Measurements from ENCODE around the gene SART3. TPM values are rescaled to one million over a fixed set of nuclear protein-coding genes. Genes with fewer than 3 reads are reported as not detected.
"Not testable (repeated sequence)": the region's sequence is repeated elsewhere in the genome, so short reads cannot be mapped to it uniquely, and the experiment has no call there.

SART3 gene
- total RNA-seq, 1 donor from 2014 or later = 40.3 TPM

DNA sequence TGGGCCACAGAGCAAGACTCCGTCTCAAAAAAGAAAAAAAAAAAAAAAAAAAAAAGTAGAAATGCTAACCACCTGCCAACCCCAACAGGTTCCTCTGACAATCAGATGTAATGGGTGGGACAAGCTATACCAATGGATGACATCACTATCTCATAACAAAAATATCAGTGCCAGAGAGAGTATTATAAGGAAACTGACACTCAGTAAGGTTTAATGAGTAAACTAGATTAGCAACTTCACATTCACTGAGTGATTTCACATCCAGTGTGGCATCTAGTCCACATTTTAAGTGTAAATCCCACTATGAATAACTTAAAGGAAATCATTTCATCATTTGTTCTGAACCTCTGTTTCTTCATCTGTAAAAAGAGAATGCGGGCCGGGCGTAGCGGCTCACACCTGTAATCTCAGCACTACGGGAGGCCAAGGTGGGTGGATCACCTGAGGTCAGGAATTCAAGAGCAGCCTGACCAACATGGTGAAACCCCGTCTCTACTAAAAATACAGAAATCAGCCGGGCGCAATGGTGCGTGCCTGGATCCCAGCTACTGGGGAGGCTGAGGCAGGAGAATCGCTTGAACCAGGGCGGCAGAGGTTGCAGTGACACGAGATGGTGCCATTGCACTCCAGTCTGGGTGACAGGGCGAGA is 1.8 kb downstream of the SART3 start:
- no peak for DNase-seq (ENCODE audit: low read depth)
- Histone ChIP-seq H3K36me3 (ENCODE audit: control insufficient read depth, insufficient read depth, low read length) (peaks cover 2% of the 10 kb centered on the region), H3K27me3 (ENCODE audit: control insufficient read depth, insufficient read depth, low read length) (no peaks in the 10 kb centered on the region), H3K4me3 (ENCODE audit: low read depth, low read length) (no peak overlapping the region)
- TF ChIP-seq, protein P1, sequence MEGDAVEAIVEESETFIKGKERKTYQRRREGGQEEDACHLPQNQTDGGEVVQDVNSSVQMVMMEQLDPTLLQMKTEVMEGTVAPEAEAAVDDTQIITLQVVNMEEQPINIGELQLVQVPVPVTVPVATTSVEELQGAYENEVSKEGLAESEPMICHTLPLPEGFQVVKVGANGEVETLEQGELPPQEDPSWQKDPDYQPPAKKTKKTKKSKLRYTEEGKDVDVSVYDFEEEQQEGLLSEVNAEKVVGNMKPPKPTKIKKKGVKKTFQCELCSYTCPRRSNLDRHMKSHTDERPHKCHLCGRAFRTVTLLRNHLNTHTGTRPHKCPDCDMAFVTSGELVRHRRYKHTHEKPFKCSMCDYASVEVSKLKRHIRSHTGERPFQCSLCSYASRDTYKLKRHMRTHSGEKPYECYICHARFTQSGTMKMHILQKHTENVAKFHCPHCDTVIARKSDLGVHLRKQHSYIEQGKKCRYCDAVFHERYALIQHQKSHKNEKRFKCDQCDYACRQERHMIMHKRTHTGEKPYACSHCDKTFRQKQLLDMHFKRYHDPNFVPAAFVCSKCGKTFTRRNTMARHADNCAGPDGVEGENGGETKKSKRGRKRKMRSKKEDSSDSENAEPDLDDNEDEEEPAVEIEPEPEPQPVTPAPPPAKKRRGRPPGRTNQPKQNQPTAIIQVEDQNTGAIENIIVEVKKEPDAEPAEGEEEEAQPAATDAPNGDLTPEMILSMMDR (IDR thresholded peaks at IDR 0.05; ENCODE audit: insufficient read depth, low read length, poor library complexity, severe bottlenecking) = no peak

- H3K36me3 ChIP-seq (ENCODE audit: control insufficient read depth, insufficient read depth, low read length); H3K4me3 ChIP-seq (ENCODE audit: low read depth, low read length); H3K27me3 ChIP-seq (ENCODE audit: control insufficient read depth, insufficient read depth, low read length); DNase-seq (ENCODE audit: low read depth): not testable (repeated sequence)
These were observed 5.6 kb downstream of the SART3 start for GRCh38 chr12:108555383-108555782.

GRCh38 chr12:108553799-108554198 is 7.2 kb downstream of the SART3 start:
- H3K27me3 ChIP-seq (ENCODE audit: control insufficient read depth, insufficient read depth, low read length) = no peaks in the 10 kb centered on the region
- TF ChIP-seq, protein P1 (IDR thresholded peaks at IDR 0.05; ENCODE audit: insufficient read depth, low read length, poor library complexity, severe bottlenecking) = no peak
- peaks cover 2% of the 10 kb centered on the region for H3K36me3 ChIP-seq (ENCODE audit: control insufficient read depth, insufficient read depth, low read length)
- no peak overlapping the region for H3K4me3 ChIP-seq (ENCODE audit: low read depth, low read length)
- DNase-seq (ENCODE audit: low read depth) = no peak

GRCh38 chr12:108551535-108551934 is 9.4 kb downstream of the SART3 start:
- TF ChIP-seq, protein P1 (IDR thresholded peaks at IDR 0.05; ENCODE audit: insufficient read depth, low read length, poor library complexity, severe bottlenecking) = no peak
- DNase-seq (ENCODE audit: low read depth) = no peak

GRCh38 chr12:108548954-108549521 is 11.9 kb downstream of the SART3 start:
- Histone ChIP-seq H3K27me3 (ENCODE audit: control insufficient read depth, insufficient read depth, low read length) (no peaks in the 10 kb centered on the region), H3K4me3 (ENCODE audit: low read depth, low read length) (no peak overlapping the region), H3K36me3 (ENCODE audit: control insufficient read depth, insufficient read depth, low read length) (no peaks in the 10 kb centered on the region)
- DNase-seq (ENCODE audit: low read depth) = no peak
- TF ChIP-seq, protein P1 (IDR thresholded peaks at IDR 0.05; ENCODE audit: insufficient read depth, low read length, poor library complexity, severe bottlenecking) = no peak

More at GRCh38 chr12:108551535-108551934, 9.4 kb downstream of the SART3 start:
- H3K27me3 ChIP-seq (ENCODE audit: control insufficient read depth, insufficient read depth, low read length) = no peaks in the 10 kb centered on the region
- H3K36me3 ChIP-seq (ENCODE audit: control insufficient read depth, insufficient read depth, low read length) = no peaks in the 10 kb centered on the region
- H3K4me3 ChIP-seq (ENCODE audit: low read depth, low read length) = no peak overlapping the region

DNA sequence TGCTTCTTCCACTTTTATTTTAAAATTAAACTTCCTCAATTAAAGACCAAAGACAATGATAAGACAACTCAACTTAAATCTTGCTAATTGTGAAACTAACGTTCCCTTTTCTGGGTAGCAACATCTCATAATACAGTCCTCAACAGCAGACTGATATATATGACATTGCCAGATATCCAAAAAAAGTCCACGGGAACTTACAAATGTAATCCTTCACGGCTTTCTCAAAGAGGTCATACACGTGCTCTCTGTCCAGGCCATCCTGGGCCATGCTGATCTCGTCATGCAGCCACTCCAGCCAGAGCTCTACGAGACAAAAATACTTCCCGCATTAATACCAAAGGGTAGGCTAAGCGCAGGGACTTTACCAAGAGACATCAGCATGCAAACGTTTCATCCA is 13.3 kb downstream of the SART3 start:
- no peak for DNase-seq (ENCODE audit: low read depth)
- TF ChIP-seq, protein P1 (IDR thresholded peaks at IDR 0.05; ENCODE audit: insufficient read depth, low read length, poor library complexity, severe bottlenecking) = no peak
- H3K27me3 ChIP-seq (ENCODE audit: control insufficient read depth, insufficient read depth, low read length) = no peaks in the 10 kb centered on the region
- no peaks in the 10 kb centered on the region for H3K36me3 ChIP-seq (ENCODE audit: control insufficient read depth, insufficient read depth, low read length)
- H3K4me3 ChIP-seq (ENCODE audit: low read depth, low read length) = no peak overlapping the region

Data from kidney epithelial cell (primary cell).